Urothelium cell line (cell line): Measurements from ENCODE around the gene FLRT2.

Experiments
- DNase-seq: peaks from one replicate; pipeline ENCODE4 v3.0.0; 2011; ENCODE audit warnings: low spot score, mixed read lengths
- FAIRE-seq: peaks from 2 replicates; lab custom pipeline; 2011; peaks lifted over from hg19 to GRCh38; lab: Jason Lieb, UNC

FLRT2 gene

GRCh38 chr14:85562630-85563029 lies 32.7 kb downstream of the FLRT2 start:
- FAIRE-seq (no peak), DNase-seq (no peak)

GRCh38 chr14:85564841-85565527 lies 35.0 kb downstream of the FLRT2 start:
- no peak for FAIRE-seq
- DNase-seq: no peak

GRCh38 chr14:85565862-85566296 lies 35.9 kb downstream of the FLRT2 start:
- peak; percentile 44 for DNase-seq
- no peak for FAIRE-seq

GRCh38 chr14:85566603-85567002 lies 36.7 kb downstream of the FLRT2 start:
- DNase-seq: peak; percentile 35
- no peak for FAIRE-seq

- DNase-seq (no peak), FAIRE-seq (no peak)
Measured at GRCh38 chr14:85572011-85572410, 42.1 kb downstream of the FLRT2 start.

GRCh38 chr14:85572845-85573244 lies 42.9 kb downstream of the FLRT2 start:
- FAIRE-seq: no peak
- DNase-seq: peak; percentile 50

GRCh38 chr14:85573406-85573805 lies 43.5 kb downstream of the FLRT2 start:
- FAIRE-seq: no peak
- peak; percentile 40 for DNase-seq

- no peak for FAIRE-seq
- no peak for DNase-seq
Measured at GRCh38 chr14:85574853-85575616, 45.1 kb downstream of the FLRT2 start.

- FAIRE-seq: no peak
- no peak for DNase-seq
Measured at GRCh38 chr14:85575617-85575898, 45.6 kb downstream of the FLRT2 start.

GRCh38 chr14:85576218-85576617 lies 46.3 kb downstream of the FLRT2 start:
- FAIRE-seq (no peak), DNase-seq (no peak)

- DNase-seq (no peak), FAIRE-seq (no peak)
Measured at GRCh38 chr14:85576848-85577542, 47.1 kb downstream of the FLRT2 start.

GRCh38 chr14:85577543-85578114 lies 47.7 kb downstream of the FLRT2 start:
- FAIRE-seq: no peak
- DNase-seq: no peak

- DNase-seq: no peak
- FAIRE-seq: no peak
Measured at GRCh38 chr14:85578357-85578756, 48.4 kb downstream of the FLRT2 start.

GRCh38 chr14:85578930-85579329 lies 49.0 kb downstream of the FLRT2 start:
- no peak for FAIRE-seq
- DNase-seq: no peak

GRCh38 chr14:85579942-85580341 lies 50.0 kb downstream of the FLRT2 start:
- FAIRE-seq (no peak), DNase-seq (no peak)

GRCh38 chr14:85580536-85581140 lies 50.7 kb downstream of the FLRT2 start:
- FAIRE-seq: no peak
- no peak for DNase-seq

GRCh38 chr14:85581691-85582090 lies 51.7 kb downstream of the FLRT2 start:
- FAIRE-seq (peak; percentile 9), DNase-seq (no peak)

GRCh38 chr14:85583380-85583779 lies 53.4 kb downstream of the FLRT2 start:
- no peak for DNase-seq
- no peak for FAIRE-seq

- no peak for DNase-seq
- FAIRE-seq: no peak
Measured at GRCh38 chr14:85584481-85584880, 54.5 kb downstream of the FLRT2 start.

- no peak for FAIRE-seq
Measured at GRCh38 chr14:85587151-85587711, 57.3 kb downstream of the FLRT2 start.

GRCh38 chr14:85590784-85591183 lies 60.8 kb downstream of the FLRT2 start:
- no peak for DNase-seq
- FAIRE-seq: no peak

More at GRCh38 chr14:85587151-85587711, 57.3 kb downstream of the FLRT2 start:
- peak; percentile 52 for DNase-seq
